ENCODE data around the gene ZNF385B.

ZNF385B gene

DNA sequence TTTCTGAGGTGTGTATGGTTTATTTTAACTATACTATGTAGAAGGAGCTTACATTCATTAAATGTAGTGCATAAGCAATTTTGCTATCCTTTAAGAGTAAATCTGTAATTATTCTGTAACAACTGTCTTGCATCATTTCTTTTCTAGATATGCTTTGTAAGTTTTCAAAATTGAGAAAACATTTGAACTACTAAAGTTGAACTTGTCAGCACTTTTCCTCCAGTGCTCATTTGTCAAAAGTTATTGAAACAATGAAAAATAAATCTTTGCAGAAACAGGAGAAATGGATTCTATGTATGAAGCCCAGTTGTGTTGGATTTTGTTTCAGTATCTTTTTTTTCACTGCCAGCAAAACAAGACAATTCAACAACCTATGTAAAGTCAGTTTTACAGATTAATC is 14.5 kb upstream of the ZNF385B start (continued):
- TF ChIP-seq, protein P1, sequence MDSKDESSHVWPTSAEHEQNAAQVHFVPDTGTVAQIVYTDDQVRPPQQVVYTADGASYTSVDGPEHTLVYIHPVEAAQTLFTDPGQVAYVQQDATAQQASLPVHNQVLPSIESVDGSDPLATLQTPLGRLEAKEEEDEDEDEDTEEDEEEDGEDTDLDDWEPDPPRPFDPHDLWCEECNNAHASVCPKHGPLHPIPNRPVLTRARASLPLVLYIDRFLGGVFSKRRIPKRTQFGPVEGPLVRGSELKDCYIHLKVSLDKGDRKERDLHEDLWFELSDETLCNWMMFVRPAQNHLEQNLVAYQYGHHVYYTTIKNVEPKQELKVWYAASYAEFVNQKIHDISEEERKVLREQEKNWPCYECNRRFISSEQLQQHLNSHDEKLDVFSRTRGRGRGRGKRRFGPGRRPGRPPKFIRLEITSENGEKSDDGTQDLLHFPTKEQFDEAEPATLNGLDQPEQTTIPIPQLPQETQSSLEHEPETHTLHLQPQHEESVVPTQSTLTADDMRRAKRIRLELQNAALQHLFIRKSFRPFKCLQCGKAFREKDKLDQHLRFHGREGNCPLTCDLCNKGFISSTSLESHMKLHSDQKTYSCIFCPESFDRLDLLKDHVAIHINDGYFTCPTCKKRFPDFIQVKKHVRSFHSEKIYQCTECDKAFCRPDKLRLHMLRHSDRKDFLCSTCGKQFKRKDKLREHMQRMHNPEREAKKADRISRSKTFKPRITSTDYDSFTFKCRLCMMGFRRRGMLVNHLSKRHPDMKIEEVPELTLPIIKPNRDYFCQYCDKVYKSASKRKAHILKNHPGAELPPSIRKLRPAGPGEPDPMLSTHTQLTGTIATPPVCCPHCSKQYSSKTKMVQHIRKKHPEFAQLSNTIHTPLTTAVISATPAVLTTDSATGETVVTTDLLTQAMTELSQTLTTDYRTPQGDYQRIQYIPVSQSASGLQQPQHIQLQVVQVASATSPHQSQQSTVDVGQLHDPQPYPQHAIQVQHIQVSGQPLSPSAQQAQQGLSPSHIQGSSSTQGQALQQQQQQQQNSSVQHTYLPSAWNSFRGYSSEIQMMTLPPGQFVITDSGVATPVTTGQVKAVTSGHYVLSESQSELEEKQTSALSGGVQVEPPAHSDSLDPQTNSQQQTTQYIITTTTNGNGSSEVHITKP (tag by site-specific recombination; IDR thresholded peaks at IDR 0.05), result no peak

DNA sequence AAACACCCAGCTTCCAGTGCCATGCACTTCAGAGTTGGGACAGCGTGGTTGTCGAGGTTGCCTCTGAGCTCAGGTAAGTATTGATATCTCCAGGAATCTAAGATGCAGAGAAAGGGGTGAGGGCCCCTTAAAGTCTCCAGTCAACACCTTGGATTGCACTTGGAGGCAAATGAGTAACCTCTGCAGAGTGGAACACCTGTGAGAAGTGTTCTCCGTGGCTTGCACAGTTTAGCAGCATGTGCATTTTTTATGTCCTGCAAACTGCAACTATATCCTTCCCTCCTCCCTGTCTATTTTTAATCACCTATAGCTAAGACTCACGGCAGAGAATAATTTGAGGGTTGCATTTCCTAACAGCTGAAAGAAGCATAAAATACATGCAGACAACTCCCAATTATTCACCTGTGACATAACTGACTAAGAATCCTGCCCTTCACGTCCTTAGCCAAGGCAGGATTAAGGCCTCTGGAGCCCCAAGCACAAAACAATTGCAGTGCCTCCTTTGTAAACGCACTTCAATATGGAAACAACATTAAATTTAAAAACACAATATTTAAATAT is 1.6 kb upstream of the ZNF385B start:
- no peaks in the 10 kb centered on the region for H3K4me1 ChIP-seq (ENCODE audit: control insufficient read depth, insufficient read depth, low read length)
- H3K9me3 ChIP-seq (ENCODE audit: control insufficient read depth, insufficient read depth, low read depth, low read length), result no peaks in the 10 kb centered on the region
- H3K36me3 ChIP-seq (ENCODE audit: control insufficient read depth in 2 of 2, insufficient read depth in 1 of 2, low read length in 2 of 2), result no peaks in the 10 kb centered on the region
- H3K4me3 ChIP-seq (ENCODE audit: low read depth, low read length), result no peak overlapping the region
- ChIA-PET CTCF (interaction anchor here (0.6 to 1.0 kb wide), 2 partner anchors 73 to 216 kb away, joined by 3 read pairs; no protein-coding TSS in a partner anchor), POLR2A (no interaction called here)
- no peak overlapping the region for H3K27ac ChIP-seq (ENCODE audit: extremely low read depth, low read depth, low read length)
- TF ChIP-seq MEIS1 (CRISPR knock-in tag; IDR thresholded peaks at IDR 0.05; ENCODE audit: borderline replicate concordance), result no peak
- TF ChIP-seq ZBTB21 (tag by site-specific recombination; IDR thresholded peaks at IDR 0.05), result no peak
- TF ChIP-seq ZNF202 (tag by site-specific recombination; IDR thresholded peaks at IDR 0.05; ENCODE audit: borderline replicate concordance), result no peak
- no peak for TF ChIP-seq ZNF660 (tag by site-specific recombination; IDR thresholded peaks at IDR 0.05)
- no peak for TF ChIP-seq HOXD13 (CRISPR knock-in tag; IDR thresholded peaks at IDR 0.05; ENCODE audit: borderline replicate concordance)
- TF ChIP-seq, protein P2, sequence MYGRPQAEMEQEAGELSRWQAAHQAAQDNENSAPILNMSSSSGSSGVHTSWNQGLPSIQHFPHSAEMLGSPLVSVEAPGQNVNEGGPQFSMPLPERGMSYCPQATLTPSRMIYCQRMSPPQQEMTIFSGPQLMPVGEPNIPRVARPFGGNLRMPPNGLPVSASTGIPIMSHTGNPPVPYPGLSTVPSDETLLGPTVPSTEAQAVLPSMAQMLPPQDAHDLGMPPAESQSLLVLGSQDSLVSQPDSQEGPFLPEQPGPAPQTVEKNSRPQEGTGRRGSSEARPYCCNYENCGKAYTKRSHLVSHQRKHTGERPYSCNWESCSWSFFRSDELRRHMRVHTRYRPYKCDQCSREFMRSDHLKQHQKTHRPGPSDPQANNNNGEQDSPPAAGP (tag by site-specific recombination; IDR thresholded peaks at IDR 0.05), result no peak
- TF ChIP-seq, protein P3, sequence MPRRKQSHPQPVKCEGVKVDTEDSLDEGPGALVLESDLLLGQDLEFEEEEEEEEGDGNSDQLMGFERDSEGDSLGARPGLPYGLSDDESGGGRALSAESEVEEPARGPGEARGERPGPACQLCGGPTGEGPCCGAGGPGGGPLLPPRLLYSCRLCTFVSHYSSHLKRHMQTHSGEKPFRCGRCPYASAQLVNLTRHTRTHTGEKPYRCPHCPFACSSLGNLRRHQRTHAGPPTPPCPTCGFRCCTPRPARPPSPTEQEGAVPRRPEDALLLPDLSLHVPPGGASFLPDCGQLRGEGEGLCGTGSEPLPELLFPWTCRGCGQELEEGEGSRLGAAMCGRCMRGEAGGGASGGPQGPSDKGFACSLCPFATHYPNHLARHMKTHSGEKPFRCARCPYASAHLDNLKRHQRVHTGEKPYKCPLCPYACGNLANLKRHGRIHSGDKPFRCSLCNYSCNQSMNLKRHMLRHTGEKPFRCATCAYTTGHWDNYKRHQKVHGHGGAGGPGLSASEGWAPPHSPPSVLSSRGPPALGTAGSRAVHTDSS (tag by site-specific recombination; IDR thresholded peaks at IDR 0.05), result no peak
- TF ChIP-seq ZNF529 (tag by site-specific recombination; IDR thresholded peaks at IDR 0.05; ENCODE audit: insufficient replicate concordance), result no peak
- no peak for TF ChIP-seq ZNF624 (tag by site-specific recombination; IDR thresholded peaks at IDR 0.05)
- TF ChIP-seq ZIC2 (tag by site-specific recombination; IDR thresholded peaks at IDR 0.05), result no peak
- TF ChIP-seq BCL11A (tag by site-specific recombination; IDR thresholded peaks at IDR 0.05; ENCODE audit: low read depth), result no peak
- no peak for TF ChIP-seq ZNF112 (tag by site-specific recombination; IDR thresholded peaks at IDR 0.05)
- TF ChIP-seq ZSCAN16 (tag by site-specific recombination; IDR thresholded peaks at IDR 0.05), result no peak

DNA sequence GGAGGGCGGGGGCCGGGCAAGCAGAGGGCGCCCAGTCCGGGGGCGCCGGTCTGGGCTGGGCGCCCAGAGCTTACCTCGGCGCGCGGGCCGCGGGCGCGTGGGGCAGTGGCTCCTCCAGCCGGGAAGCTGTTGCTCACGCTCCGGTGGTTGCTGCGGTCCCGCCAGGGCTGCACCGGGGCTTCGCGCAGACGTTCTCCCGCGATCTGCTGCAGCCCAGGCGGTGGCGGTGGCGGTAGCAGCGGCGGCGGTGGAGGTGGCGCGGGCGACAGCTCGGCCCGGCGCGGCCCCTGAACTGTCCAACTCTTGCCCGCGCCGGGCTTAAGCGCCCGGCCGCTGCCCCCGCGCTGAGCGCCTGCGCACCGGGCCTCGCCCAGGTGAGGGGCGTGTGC is 391 bp downstream of the ZNF385B start:
- POLR2A ChIA-PET, result no interaction called here
- no peaks in the 10 kb centered on the region for H3K36me3 ChIP-seq (ENCODE audit: control insufficient read depth in 2 of 2, insufficient read depth in 1 of 2, low read length in 2 of 2)
- peak overlapping the region; percentile 54 for H3K4me3 ChIP-seq (ENCODE audit: low read depth, low read length)
- CTCF ChIA-PET, result no interaction called here
- no peaks in the 10 kb centered on the region for H3K9me3 ChIP-seq (ENCODE audit: control insufficient read depth, insufficient read depth, low read depth, low read length)
- H3K27ac ChIP-seq (ENCODE audit: extremely low read depth, low read depth, low read length), result peak overlapping the region; percentile 63; the same call in 1 of the 2 replicates
- H3K4me1 ChIP-seq (ENCODE audit: control insufficient read depth, insufficient read depth, low read length), result 0 out of 2 replicates have a peak, but pooled peaks cover 3% of the 10 kb centered on the region
- TF ChIP-seq ZNF391 (tag by site-specific recombination; IDR thresholded peaks at IDR 0.05; ENCODE audit: borderline replicate concordance, low read depth) (no peak), ZFHX2 (tag by site-specific recombination; conservative IDR thresholded peaks at IDR 0.05) (peak; percentile 61; the same call in 1 of the 2 replicates), ZSCAN30 (tag by site-specific recombination; IDR thresholded peaks at IDR 0.05) (0 out of 2 replicates have a peak, but pooled peaks have one; percentile 9), ZNF184 (tag by site-specific recombination; IDR thresholded peaks at IDR 0.05) (no peak), HOXC10 (CRISPR knock-in tag; IDR thresholded peaks at IDR 0.05) (peak; percentile 76; the same call in 1 of the 2 replicates), ZBTB8A (tag by site-specific recombination; IDR thresholded peaks at IDR 0.05) (peak; percentile 79), EGR2 (tag by site-specific recombination; IDR thresholded peaks at IDR 0.05; ENCODE audit: low read depth) (peak; percentile 4; the same call in 1 of the 2 replicates), ZNF660 (tag by site-specific recombination; IDR thresholded peaks at IDR 0.05) (0 out of 2 replicates have a peak, but pooled peaks have one; percentile 23)
- TF ChIP-seq, protein P4, sequence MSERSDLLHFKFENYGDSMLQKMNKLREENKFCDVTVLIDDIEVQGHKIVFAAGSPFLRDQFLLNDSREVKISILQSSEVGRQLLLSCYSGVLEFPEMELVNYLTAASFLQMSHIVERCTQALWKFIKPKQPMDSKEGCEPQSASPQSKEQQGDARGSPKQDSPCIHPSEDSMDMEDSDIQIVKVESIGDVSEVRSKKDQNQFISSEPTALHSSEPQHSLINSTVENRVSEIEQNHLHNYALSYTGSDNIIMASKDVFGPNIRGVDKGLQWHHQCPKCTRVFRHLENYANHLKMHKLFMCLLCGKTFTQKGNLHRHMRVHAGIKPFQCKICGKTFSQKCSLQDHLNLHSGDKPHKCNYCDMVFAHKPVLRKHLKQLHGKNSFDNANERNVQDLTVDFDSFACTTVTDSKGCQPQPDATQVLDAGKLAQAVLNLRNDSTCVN (tag by site-specific recombination; optimal IDR thresholded peaks at IDR 0.05), result peak; percentile 71
- TF ChIP-seq, protein P5, sequence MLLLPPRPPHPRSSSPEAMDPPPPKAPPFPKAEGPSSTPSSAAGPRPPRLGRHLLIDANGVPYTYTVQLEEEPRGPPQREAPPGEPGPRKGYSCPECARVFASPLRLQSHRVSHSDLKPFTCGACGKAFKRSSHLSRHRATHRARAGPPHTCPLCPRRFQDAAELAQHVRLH (tag by site-specific recombination; IDR thresholded peaks at IDR 0.05), result no peak
- TF ChIP-seq, protein P6, sequence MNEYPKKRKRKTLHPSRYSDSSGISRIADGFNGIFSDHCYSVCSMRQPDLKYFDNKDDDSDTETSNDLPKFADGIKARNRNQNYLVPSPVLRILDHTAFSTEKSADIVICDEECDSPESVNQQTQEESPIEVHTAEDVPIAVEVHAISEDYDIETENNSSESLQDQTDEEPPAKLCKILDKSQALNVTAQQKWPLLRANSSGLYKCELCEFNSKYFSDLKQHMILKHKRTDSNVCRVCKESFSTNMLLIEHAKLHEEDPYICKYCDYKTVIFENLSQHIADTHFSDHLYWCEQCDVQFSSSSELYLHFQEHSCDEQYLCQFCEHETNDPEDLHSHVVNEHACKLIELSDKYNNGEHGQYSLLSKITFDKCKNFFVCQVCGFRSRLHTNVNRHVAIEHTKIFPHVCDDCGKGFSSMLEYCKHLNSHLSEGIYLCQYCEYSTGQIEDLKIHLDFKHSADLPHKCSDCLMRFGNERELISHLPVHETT (tag by site-specific recombination; IDR thresholded peaks at IDR 0.05), result no peak
